Measurements from ENCODE around the gene RAB24.

RAB24 gene

DNA sequence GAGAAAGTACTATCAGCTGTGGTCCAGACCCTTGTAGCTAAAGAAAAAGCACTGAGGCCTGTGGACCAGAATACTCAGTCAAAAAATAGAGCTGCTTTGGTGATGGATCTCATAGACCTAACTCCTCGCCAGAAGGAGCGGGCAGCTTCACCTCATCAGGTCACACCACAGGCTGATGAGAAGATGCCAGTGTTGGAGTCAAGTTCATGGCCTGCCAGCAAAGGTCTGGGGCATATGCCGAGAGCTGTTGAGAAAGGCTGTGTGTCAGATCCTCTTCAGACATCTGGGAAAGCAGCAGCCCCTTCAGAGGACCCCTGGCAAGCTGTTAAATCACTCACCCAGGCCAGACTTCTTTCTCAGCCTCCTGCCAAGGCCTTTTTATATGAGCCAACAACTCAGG is 8.9 kb downstream of the RAB24 start:
- TF ChIP-seq, protein P1, sequence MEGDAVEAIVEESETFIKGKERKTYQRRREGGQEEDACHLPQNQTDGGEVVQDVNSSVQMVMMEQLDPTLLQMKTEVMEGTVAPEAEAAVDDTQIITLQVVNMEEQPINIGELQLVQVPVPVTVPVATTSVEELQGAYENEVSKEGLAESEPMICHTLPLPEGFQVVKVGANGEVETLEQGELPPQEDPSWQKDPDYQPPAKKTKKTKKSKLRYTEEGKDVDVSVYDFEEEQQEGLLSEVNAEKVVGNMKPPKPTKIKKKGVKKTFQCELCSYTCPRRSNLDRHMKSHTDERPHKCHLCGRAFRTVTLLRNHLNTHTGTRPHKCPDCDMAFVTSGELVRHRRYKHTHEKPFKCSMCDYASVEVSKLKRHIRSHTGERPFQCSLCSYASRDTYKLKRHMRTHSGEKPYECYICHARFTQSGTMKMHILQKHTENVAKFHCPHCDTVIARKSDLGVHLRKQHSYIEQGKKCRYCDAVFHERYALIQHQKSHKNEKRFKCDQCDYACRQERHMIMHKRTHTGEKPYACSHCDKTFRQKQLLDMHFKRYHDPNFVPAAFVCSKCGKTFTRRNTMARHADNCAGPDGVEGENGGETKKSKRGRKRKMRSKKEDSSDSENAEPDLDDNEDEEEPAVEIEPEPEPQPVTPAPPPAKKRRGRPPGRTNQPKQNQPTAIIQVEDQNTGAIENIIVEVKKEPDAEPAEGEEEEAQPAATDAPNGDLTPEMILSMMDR (IDR thresholded peaks at IDR 0.05; ENCODE audit: low read depth, low read length) = no peak
- no peak for DNase-seq (ENCODE audit: low read depth, low spot score)
- in situ Hi-C loops (cut with HindIII; ENCODE audit: low sequenced_read_pairs) = no loop called here
- no peak overlapping the region for H3K4me3 ChIP-seq (ENCODE audit: low read depth, low read length)

DNA sequence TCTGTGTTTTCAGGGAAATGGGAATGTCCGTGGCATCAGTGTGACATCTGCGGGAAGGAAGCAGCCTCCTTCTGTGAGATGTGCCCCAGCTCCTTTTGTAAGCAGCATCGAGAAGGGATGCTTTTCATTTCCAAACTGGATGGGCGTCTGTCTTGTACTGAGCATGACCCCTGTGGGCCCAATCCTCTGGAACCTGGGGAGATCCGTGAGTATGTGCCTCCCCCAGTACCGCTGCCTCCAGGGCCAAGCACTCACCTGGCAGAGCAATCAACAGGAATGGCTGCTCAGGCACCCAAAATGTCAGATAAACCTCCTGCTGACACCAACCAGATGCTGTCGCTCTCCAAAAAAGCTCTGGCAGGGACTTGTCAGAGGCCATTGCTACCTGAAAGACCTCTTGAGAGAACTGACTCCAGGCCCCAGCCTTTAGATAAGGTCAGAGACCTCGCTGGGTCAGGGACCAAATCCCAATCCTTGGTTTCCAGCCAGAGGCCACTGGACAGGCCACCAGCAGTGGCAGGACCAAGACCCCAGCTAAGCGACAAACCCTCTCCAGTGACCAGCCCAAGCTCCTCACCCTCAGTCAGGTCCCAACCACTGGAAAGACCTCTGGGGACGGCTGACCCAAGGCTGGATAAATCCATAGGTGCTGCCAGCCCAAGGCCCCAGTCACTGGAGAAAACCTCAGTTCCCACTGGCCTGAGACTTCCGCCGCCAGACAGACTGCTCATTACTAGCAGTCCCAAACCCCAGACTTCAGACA is 9.5 kb downstream of the RAB24 start:
- TF ChIP-seq, protein P1 (IDR thresholded peaks at IDR 0.05; ENCODE audit: low read depth, low read length) = no peak
- DNase-seq (ENCODE audit: low read depth, low spot score) = no peak
- in situ Hi-C loops (cut with HindIII; ENCODE audit: low sequenced_read_pairs) = no loop called here
- H3K4me3 ChIP-seq (ENCODE audit: low read depth, low read length) = no peak overlapping the region

DNA sequence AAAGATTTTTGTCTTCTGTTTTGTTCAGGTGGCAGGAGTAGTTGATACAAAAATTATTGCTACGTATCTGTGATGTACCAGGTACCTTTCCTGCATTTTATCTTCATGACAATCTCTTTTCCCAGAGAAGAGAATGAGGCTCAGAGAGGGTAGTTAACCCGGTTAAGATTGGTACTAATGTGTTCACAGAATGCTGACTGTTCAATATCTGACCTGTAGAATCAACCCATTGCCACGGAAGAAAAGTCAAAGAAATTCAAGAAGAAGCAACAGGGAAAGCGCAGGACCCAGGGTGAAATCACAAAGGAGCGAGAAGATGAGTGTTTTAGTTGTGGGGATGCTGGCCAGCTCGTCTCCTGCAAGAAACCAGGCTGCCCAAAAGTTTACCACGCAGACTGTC is 11.8 kb downstream of the RAB24 start:
- no peak for DNase-seq (ENCODE audit: low read depth, low spot score)
- in situ Hi-C loops (cut with HindIII; ENCODE audit: low sequenced_read_pairs) = no loop called here
- TF ChIP-seq, protein P1 (IDR thresholded peaks at IDR 0.05; ENCODE audit: low read depth, low read length) = no peak

DNA sequence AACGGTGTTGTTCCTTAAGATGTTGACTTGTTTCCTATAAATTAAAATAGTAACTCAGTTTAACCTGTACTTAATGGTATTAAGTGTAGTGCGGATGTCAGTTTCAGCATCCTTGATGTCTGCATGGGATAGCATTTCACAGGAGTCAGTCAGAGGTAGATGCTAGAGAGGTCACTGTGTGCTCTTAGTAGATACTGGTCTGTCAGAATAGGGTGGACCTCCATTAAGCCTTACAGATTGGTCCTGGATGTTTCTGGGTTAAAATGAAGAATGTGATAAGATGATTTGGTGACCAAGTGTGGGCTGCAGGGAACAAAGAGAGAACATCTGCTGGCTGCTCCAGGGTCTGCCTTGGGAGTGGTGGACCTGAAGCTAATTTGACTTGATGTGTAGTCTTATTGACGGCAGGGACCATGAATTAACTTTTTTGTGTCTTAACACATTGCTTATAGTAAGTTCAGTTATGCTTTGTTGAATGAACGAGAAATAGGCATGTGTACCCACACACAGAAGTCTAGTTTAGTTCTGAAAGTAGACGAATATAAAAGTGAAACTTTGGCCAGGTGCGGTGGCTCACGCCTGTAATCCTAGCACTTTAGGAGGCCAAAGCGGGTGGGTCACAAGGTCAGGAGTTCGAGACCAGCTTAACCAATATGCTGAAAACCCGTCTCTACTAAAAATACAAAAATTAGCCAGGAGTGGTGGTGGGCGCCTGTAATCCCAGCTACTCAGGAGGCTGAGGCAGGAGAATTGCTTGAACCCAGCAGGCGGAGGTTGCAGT is 12.5 kb downstream of the RAB24 start:
- DNase-seq (ENCODE audit: low read depth, low spot score) = no peak
- in situ Hi-C loops (cut with HindIII; ENCODE audit: low sequenced_read_pairs) = no loop called here
- TF ChIP-seq, protein P1 (IDR thresholded peaks at IDR 0.05; ENCODE audit: low read depth, low read length) = no peak
- no peak overlapping the region for H3K4me3 ChIP-seq (ENCODE audit: low read depth, low read length)

More for the DNA sequence above, 11.8 kb downstream of the RAB24 start:
- no peak overlapping the region for H3K4me3 ChIP-seq (ENCODE audit: low read depth, low read length)

DNA sequence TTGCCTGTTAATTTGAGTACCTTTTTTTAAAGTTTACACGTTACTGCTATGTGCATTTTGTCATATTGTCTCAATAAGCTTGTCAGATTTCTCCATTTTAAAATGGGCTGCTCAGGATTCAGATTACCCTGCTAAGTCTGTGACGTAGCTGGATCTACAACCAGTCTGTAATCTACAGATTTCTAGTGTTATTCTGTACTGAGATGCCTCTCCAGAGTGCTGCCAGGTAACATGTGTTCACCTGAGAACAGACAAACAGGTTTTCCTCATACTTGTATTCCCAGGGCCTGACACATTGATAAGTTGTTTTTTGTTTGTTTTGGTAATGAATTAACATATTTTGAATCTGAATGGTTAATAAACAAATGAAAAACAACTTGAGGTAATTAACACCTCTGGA is 15.3 kb downstream of the RAB24 start:
- no peak for DNase-seq (ENCODE audit: low read depth, low spot score)
- H3K4me3 ChIP-seq (ENCODE audit: low read depth, low read length) = no peak overlapping the region
- TF ChIP-seq, protein P1 (IDR thresholded peaks at IDR 0.05; ENCODE audit: low read depth, low read length) = no peak
- in situ Hi-C loops (cut with HindIII; ENCODE audit: low sequenced_read_pairs) = no loop called here

DNA sequence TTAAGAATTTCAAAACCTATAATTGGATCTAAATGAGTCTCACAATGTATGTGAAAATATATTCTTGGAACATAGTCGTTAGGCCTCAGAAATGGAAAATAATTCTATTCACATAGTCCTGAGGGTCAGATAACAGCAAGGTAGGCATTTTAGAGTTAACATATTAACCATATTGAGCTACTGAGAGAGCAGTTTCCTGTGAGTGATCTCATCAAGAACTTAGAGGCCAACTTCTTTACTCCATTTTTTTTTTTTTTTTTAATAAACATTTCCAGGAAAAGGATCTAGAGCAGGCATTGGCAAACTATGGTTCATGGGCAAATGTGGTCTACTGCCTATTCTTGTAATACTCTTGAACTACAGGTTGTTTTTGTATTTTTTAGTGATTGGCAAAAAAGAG is 26.6 kb downstream of the RAB24 start:
- TF ChIP-seq, protein P1 (IDR thresholded peaks at IDR 0.05; ENCODE audit: low read depth, low read length) = no peak
- in situ Hi-C loops (cut with HindIII; ENCODE audit: low sequenced_read_pairs) = no loop called here
- no peak for DNase-seq (ENCODE audit: low read depth, low spot score)
- H3K4me3 ChIP-seq (ENCODE audit: low read depth, low read length) = no peak overlapping the region

Data from astrocyte of the spinal cord (primary cell).